IMR-90 (cell line): ENCODE measurements around the gene NPW. TPM values are rescaled to one million over a fixed set of nuclear protein-coding genes. Genes with fewer than 3 reads are reported as not detected.
A peak's percentile ranks its signal among the peaks of the same experiment; 100 is the strongest.

Experiments used
- ATAC-seq: fragments of 200-7000 bp; cut with Tn5 transposase; 2 replicates; pipeline ENCODE4 v1.9.1; 2020; ENCODE audit warnings: low read depth, mild to moderate bottlenecking, moderate library complexity
- BruUV-seq: library from RNA; stranded (reverse); fragments of 400-500 nt; replicated peaks from 2 replicates; lab custom pipeline; 2021; lab: Mats Ljungman, UMichigan
- CTCF ChIA-PET: fragments of 300-600 bp; formaldehyde crosslinking; extraction: SDS; loops from one replicate; lab custom pipeline; 2021; ENCODE audit warnings: antibody characterized with exemption; lab: Yijun Ruan, JAX
- POLR2A ChIA-PET: fragments of 300-600 bp; sonication (Branson Sonifier 250); formaldehyde crosslinking; loops from one replicate; lab custom pipeline; 2022; ENCODE audit warnings: antibody characterized with exemption; ENCODE audit not compliant: unreplicated experiment; lab: Charles Lee
- DNase-seq: peaks from one replicate; pipeline ENCODE4 v3.0.0; 2013
- H2AFZ ChIP-seq: replicated peaks from 2 replicates; pipeline ENCODE3; 2013; ENCODE audit warnings: low read length, mild to moderate bottlenecking; ENCODE audit not compliant: poor library complexity
- H2AK5ac ChIP-seq: 2 replicates; pipeline ENCODE4 v1.6.1; 2013; ENCODE audit warnings: low read depth, low read length, inconsistent platforms
- H2AK9ac ChIP-seq: replicated peaks from 2 replicates; pipeline ENCODE3; 2013; ENCODE audit warnings: mild to moderate bottlenecking, low read depth, low read length, moderate library complexity; ENCODE audit not compliant: poor library complexity
- H2BK120ac ChIP-seq: 2 replicates; pipeline ENCODE4 v1.6.1; 2013; ENCODE audit warnings: low read depth, low read length, inconsistent platforms
- H2BK15ac ChIP-seq: 3 replicates; pipeline ENCODE4 v1.6.1; 2013; ENCODE audit warnings: low read depth, low read length, inconsistent platforms
- H2BK20ac ChIP-seq: 2 replicates; pipeline ENCODE4 v1.6.1; 2013; ENCODE audit warnings: low read depth, mild to moderate bottlenecking, inconsistent platforms, low read length, moderate library complexity
- H2BK5ac ChIP-seq: 2 replicates; pipeline ENCODE4 v1.6.1; 2013; ENCODE audit warnings: mild to moderate bottlenecking, low read depth, low read length, inconsistent platforms; ENCODE audit not compliant: poor library complexity, severe bottlenecking
- H3K14ac ChIP-seq: replicated peaks from 2 replicates; pipeline ENCODE4 v1.6.1; 2013; ENCODE audit warnings: low read depth, low read length, inconsistent platforms
- H3K18ac ChIP-seq: 2 replicates; pipeline ENCODE4 v1.6.1; 2013; ENCODE audit warnings: low read depth, low read length, control low read depth
- H3K23ac ChIP-seq: 2 replicates; pipeline ENCODE4 v1.6.1; 2013; ENCODE audit warnings: low read depth, low read length, inconsistent platforms
- H3K27ac ChIP-seq: 2 replicates; pipeline ENCODE4 v1.5.1; 2013; ENCODE audit warnings: mild to moderate bottlenecking, control low read depth, low read length; ENCODE audit not compliant: insufficient read depth
- H3K27me3 ChIP-seq: 2 replicates; pipeline ENCODE4 v1.6.1; 2013; ENCODE audit warnings: low read length; ENCODE audit not compliant: control insufficient read depth, insufficient read depth
- H3K36me3 ChIP-seq: 2 replicates; pipeline ENCODE4 v1.6.1; 2013; ENCODE audit warnings: low read length, mixed read lengths; ENCODE audit not compliant: control insufficient read depth, insufficient read depth
- H3K4ac ChIP-seq: 2 replicates; pipeline ENCODE4 v1.6.1; 2013; ENCODE audit warnings: low read depth, low read length, inconsistent platforms
- H3K4me1 ChIP-seq: 2 replicates; pipeline ENCODE4 v1.6.1; 2013; ENCODE audit warnings: low read length, mixed read lengths; ENCODE audit not compliant: control insufficient read depth, insufficient read depth
- H3K4me2 ChIP-seq: 2 replicates; pipeline ENCODE4 v1.6.1; 2013; ENCODE audit warnings: low read depth, mild to moderate bottlenecking, control low read depth, low read length, moderate library complexity
- H3K4me3 ChIP-seq: 2 replicates; pipeline ENCODE4 v1.5.1; 2013; ENCODE audit warnings: low read depth, mild to moderate bottlenecking, control low read depth, low read length, moderate library complexity; ENCODE audit not compliant: insufficient read depth
- H3K56ac ChIP-seq: 2 replicates; pipeline ENCODE4 v1.6.1; 2013; ENCODE audit warnings: low read length, inconsistent platforms; ENCODE audit not compliant: insufficient read depth; ENCODE audit errors: extremely low read depth
- H3K79me1 ChIP-seq, 2 experiments: 2 replicates each; pipeline ENCODE4 v1.6.1; 2013; ENCODE audit warnings: low read length in 2 of 2, inconsistent platforms in 1 of 2, low read depth in 1 of 2
- H3K9ac ChIP-seq: 2 replicates; pipeline ENCODE4 v1.6.1; 2013; ENCODE audit warnings: low read depth, low read length, control low read depth
- H3K9me1 ChIP-seq: 2 replicates; pipeline ENCODE4 v1.6.1; 2013; ENCODE audit warnings: low read length, inconsistent platforms; ENCODE audit not compliant: insufficient read depth
- H3K9me3 ChIP-seq: 2 replicates; pipeline ENCODE4 v1.6.1; 2013; ENCODE audit warnings: low read length; ENCODE audit not compliant: control insufficient read depth, insufficient read depth
- H4K20me1 ChIP-seq: 2 replicates; pipeline ENCODE4 v1.6.1; 2013; ENCODE audit warnings: low read length, inconsistent platforms; ENCODE audit not compliant: insufficient read depth
- H4K5ac ChIP-seq: 2 replicates; pipeline ENCODE4 v1.6.1; 2013; ENCODE audit warnings: mild to moderate bottlenecking, low read depth, low read length, control low read depth
- H4K8ac ChIP-seq, 2 experiments: 2 replicates each; pipeline ENCODE4 v1.6.1; 2013; ENCODE audit warnings: low read depth in 2 of 2, low read length in 2 of 2, control low read depth in 1 of 2, inconsistent platforms in 1 of 2
- H4K91ac ChIP-seq: 2 replicates; pipeline ENCODE4 v1.6.1; 2013; ENCODE audit warnings: low read depth, low read length, inconsistent platforms; ENCODE audit not compliant: insufficient read depth
- BHLHE40 ChIP-seq: fragments of 150-350 bp; IDR thresholded peaks from 2 replicates; pipeline ENCODE4 v1.6.1; 2016; ENCODE audit warnings: mild to moderate bottlenecking, low read depth, low read length
- CEBPB ChIP-seq: IDR thresholded peaks from 2 replicates; pipeline ENCODE4 v1.6.1; 2012; ENCODE audit warnings: low read depth, low read length, improper control_type of control experiment
- FOS ChIP-seq: fragments of 150-350 bp; IDR thresholded peaks from 2 replicates; pipeline ENCODE4 v1.6.1; 2016; ENCODE audit warnings: low read depth, low read length
- MAFK ChIP-seq: IDR thresholded peaks from 2 replicates; pipeline ENCODE4 v1.6.1; 2012; ENCODE audit warnings: low read depth, low read length, improper control_type of control experiment
- MAZ ChIP-seq: IDR thresholded peaks from 2 replicates; pipeline ENCODE4 v1.6.1; 2012; ENCODE audit warnings: low read depth, mild to moderate bottlenecking, low read length, improper control_type of control experiment, moderate library complexity, borderline replicate concordance
- MXI1 ChIP-seq: IDR thresholded peaks from 2 replicates; pipeline ENCODE4 v1.6.1; 2012; ENCODE audit warnings: low read depth, mild to moderate bottlenecking, low read length, moderate library complexity, borderline replicate concordance
- NFE2L2 ChIP-seq: fragments of 150-350 bp; IDR thresholded peaks from 2 replicates; pipeline ENCODE4 v1.6.1; 2016; ENCODE audit warnings: low read depth, mild to moderate bottlenecking, low read length
- POLR2A ChIP-seq: IDR thresholded peaks from 2 replicates; pipeline ENCODE4 v1.6.1; 2012; ENCODE audit warnings: mild to moderate bottlenecking, low read depth, low read length
- RAD21 ChIP-seq: IDR thresholded peaks from 2 replicates; pipeline ENCODE4 v1.6.1; 2012; ENCODE audit warnings: low read length, improper control_type of control experiment
- RCOR1 ChIP-seq: IDR thresholded peaks from 2 replicates; pipeline ENCODE4 v1.6.1; 2012; ENCODE audit warnings: mild to moderate bottlenecking, low read length, improper control_type of control experiment; ENCODE audit not compliant: insufficient replicate concordance
- SMC3 ChIP-seq: fragments of 150-350 bp; IDR thresholded peaks from 2 replicates; pipeline ENCODE4 v1.6.1; 2016; ENCODE audit warnings: low read depth, mild to moderate bottlenecking, antibody characterized with exemption, low read length, moderate library complexity
- WGBS, 2 experiments: methylation state at CpG; one replicate each; pipeline versions ENCODE4 v1.1.5 to v1.1.7; 2013; ENCODE audit warnings: missing lambda C conversion rate in 2 of 2; ENCODE audit not compliant: insufficient read length in 1 of 2; ENCODE audit errors: extremely low coverage in 2 of 2; 5-methylcytosine and 5-hydroxymethylcytosine counted together
- dilution Hi-C: fragments of 300-500 bp; cut with HindIII; formaldehyde crosslinking; loops from one replicate; pipeline ENCODE4 v1.14.3; 2018; ENCODE audit warnings: low sequenced_read_pairs; ENCODE audit not compliant: unreplicated experiment
- in situ Hi-C: fragments of 300-500 bp; cut with MboI; formaldehyde crosslinking; loops from 3 replicates; pipeline ENCODE4 v1.14.3; 2019; ENCODE audit warnings: low sequenced_read_pairs, inconsistent platforms, mixed read lengths
- intact Hi-C: fragments of 100-400 bp; cut with micrococcal nuclease; formaldehyde crosslinking; loops from 2 replicates; pipeline ENCODE4 v1.10.0; 2022
- polyA plus RNA-seq, 3 experiments: library from polyadenylated mRNA; depleted of rRNA; stranded (reverse); fragments of >200 nt; gene quantifications; 2 replicates each; pipeline ENCODE4 v1.2.3, GENCODE V29; 2012; ENCODE audit warnings: low replicate concordance in 1 of 3
- total RNA-seq: library from RNA; depleted of rRNA; stranded (reverse); fragments of >200 nt; gene quantifications from 2 replicates; pipeline ENCODE4 v1.2.3, GENCODE V29; 2012
- TF ChIP-seq, protein P1 (sequence below): fragments of 150-350 bp; IDR thresholded peaks from 2 replicates; pipeline ENCODE4 v1.6.1; 2017; ENCODE audit warnings: mild to moderate bottlenecking, antibody characterized with exemption, low read length, low read depth
- TF ChIP-seq, protein P2 (sequence below): conservative IDR thresholded peaks from 2 replicates; pipeline ENCODE4 v1.5.1; 2012; ENCODE audit warnings: mild to moderate bottlenecking, low read depth, low read length, improper control_type of control experiment
- TF ChIP-seq, protein P3 (sequence below): fragments of 150-350 bp; IDR thresholded peaks from 2 replicates; pipeline ENCODE4 v1.6.1; 2016; ENCODE audit warnings: low read depth, mild to moderate bottlenecking, low read length, moderate library complexity, borderline replicate concordance

Gene NPW
- total and polyA plus RNA-seq, 2 of the 4 experiments (the other 2 are of a cell fraction): 0.18 to 2.0 TPM

DNA sequence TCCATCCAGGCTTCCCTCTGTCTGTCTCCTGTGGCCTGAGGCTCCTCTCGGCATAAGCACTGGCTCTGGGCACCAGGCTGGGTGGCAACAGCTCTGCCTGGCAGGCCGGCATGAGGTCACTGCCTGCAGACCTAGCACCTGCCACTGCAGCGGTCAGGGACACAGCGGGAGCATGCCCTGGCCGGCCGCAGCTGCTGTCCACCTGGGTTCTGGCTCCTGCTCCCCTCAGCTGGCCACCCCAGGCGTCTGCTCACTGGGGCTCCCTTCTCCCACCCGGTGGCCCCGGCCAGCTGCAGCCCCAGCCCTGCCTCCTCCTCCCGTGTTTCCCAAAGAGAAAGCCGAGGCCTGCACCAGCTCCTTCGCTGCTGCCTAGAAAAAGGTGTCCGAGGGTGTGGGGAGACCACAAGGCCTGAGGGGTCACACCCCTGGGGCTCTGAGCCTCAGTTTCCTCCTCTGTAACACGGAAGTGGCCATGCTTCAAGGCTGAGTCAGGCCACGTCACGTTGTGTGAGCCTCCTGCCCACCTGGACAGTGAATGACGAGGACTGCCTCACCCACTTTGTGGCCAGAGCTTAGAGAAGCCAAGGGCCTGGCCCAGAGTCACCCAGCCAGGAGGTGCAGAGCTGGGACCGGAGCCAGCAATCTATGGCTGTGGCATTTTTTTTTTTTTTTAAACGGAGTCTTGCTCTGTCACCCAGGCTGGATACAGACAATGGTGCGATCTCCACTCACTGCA lies 21.4 kb downstream of the NPW start:
- Histone ChIP-seq H2AK5ac (peak overlapping the region; percentile 97), H3K23ac (peak overlapping the region; percentile 86), H3K36me3 (peaks cover 34% of the 10 kb centered on the region; the same call in 1 of the 2 replicates), H2BK20ac (peak overlapping the region; percentile 47), H4K91ac (peak overlapping the region; percentile 83), H3K56ac (no peak overlapping the region), H3K14ac (peak overlapping the region; percentile 92), H2BK120ac (peak overlapping the region; percentile 90), H2AFZ (peak overlapping the region; percentile 55), H3K79me1 (peaks cover 14 to 47% of the 10 kb centered on the region in 2 experiments; a peak in 3 of 4 replicates), H3K27me3 (no peaks in the 10 kb centered on the region), H3K4me2 (no peak overlapping the region), H2BK5ac (peak overlapping the region; percentile 96), H4K5ac (peak overlapping the region; percentile 67), H4K8ac (peak overlapping the region; percentile 48 to 79; a peak in 3 of 4 replicates), H3K18ac (peak overlapping the region; percentile 60), H3K9me3 (no peaks in the 10 kb centered on the region), H3K27ac (peak overlapping the region; percentile 90), H3K4me3 (no peak overlapping the region), H2BK15ac (peak overlapping the region; percentile 88; the same call in 1 of the 3 replicates), H3K4ac (peak overlapping the region; percentile 96), H4K20me1 (no peaks in the 10 kb centered on the region; the same call in 1 of the 2 replicates), H3K9ac (peak overlapping the region; percentile 28; the same call in 1 of the 2 replicates), H3K9me1 (peaks cover 18% of the 10 kb centered on the region), H3K4me1 (peaks cover 47% of the 10 kb centered on the region), H2AK9ac (peak overlapping the region; percentile 96)
- 81% methylated on average over 13 of the region's 20 CpGs; no CpG with 5 or more reads in 1 of the 2 experiments for WGBS, 2 experiments
- in situ Hi-C loops (no loop called here), dilution Hi-C loops (no loop called here), intact Hi-C loops (no loop called here)
- ATAC-seq (no peak), DNase-seq (peak; percentile 15)
- BruUV-seq: no TSS peak
- no peak for TF ChIP-seq MAFK
- no peak for TF ChIP-seq MXI1
- TF ChIP-seq RAD21: no peak
- TF ChIP-seq CEBPB: no peak
- TF ChIP-seq SMC3: no peak
- no peak for TF ChIP-seq BHLHE40
- TF ChIP-seq NFE2L2: no peak
- TF ChIP-seq FOS: no peak
- TF ChIP-seq, protein P1, sequence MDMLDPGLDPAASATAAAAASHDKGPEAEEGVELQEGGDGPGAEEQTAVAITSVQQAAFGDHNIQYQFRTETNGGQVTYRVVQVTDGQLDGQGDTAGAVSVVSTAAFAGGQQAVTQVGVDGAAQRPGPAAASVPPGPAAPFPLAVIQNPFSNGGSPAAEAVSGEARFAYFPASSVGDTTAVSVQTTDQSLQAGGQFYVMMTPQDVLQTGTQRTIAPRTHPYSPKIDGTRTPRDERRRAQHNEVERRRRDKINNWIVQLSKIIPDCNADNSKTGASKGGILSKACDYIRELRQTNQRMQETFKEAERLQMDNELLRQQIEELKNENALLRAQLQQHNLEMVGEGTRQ: no peak
- TF ChIP-seq, protein P2, sequence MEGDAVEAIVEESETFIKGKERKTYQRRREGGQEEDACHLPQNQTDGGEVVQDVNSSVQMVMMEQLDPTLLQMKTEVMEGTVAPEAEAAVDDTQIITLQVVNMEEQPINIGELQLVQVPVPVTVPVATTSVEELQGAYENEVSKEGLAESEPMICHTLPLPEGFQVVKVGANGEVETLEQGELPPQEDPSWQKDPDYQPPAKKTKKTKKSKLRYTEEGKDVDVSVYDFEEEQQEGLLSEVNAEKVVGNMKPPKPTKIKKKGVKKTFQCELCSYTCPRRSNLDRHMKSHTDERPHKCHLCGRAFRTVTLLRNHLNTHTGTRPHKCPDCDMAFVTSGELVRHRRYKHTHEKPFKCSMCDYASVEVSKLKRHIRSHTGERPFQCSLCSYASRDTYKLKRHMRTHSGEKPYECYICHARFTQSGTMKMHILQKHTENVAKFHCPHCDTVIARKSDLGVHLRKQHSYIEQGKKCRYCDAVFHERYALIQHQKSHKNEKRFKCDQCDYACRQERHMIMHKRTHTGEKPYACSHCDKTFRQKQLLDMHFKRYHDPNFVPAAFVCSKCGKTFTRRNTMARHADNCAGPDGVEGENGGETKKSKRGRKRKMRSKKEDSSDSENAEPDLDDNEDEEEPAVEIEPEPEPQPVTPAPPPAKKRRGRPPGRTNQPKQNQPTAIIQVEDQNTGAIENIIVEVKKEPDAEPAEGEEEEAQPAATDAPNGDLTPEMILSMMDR: no peak
- no peak for TF ChIP-seq POLR2A
- TF ChIP-seq MAZ: no peak
- no peak for TF ChIP-seq RCOR1
- TF ChIP-seq, protein P3, sequence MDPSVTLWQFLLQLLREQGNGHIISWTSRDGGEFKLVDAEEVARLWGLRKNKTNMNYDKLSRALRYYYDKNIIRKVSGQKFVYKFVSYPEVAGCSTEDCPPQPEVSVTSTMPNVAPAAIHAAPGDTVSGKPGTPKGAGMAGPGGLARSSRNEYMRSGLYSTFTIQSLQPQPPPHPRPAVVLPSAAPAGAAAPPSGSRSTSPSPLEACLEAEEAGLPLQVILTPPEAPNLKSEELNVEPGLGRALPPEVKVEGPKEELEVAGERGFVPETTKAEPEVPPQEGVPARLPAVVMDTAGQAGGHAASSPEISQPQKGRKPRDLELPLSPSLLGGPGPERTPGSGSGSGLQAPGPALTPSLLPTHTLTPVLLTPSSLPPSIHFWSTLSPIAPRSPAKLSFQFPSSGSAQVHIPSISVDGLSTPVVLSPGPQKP: no peak
- POLR2A ChIA-PET: no interaction called here
- CTCF ChIA-PET: interaction anchor here (0.9 kb wide), 1 partner anchor 19 kb away, joined by 3 read pairs; no protein-coding TSS in a partner anchor
